B cell (primary cell): ENCODE data around the gene BRD4. TPM values are rescaled to one million over a fixed set of nuclear protein-coding genes. Genes with fewer than 3 reads are reported as not detected.
A peak's percentile ranks its signal among the peaks of the same experiment; 100 is the strongest.

ENCODE experiments used
- ATAC-seq: fragments of 200-7000 bp; cut with Tn5 transposase; one replicate; pipeline ENCODE4 v1.10.0; 2021; ENCODE audit warnings: low read depth, mild to moderate bottlenecking, moderate number of reproducible peaks, moderate library complexity
- CTCF ChIA-PET: fragments of 350-600 bp; sonication (Branson Sonifier 250); formaldehyde crosslinking; loops from one replicate; lab custom pipeline; 2021; ENCODE audit warnings: antibody characterized with exemption, inconsistent platforms; lab: Charles Lee
- POLR2A ChIA-PET: fragments of 350-600 bp; sonication (Branson Sonifier 250); formaldehyde crosslinking; loops from one replicate; lab custom pipeline; 2021; ENCODE audit warnings: antibody characterized with exemption; lab: Charles Lee
- DNase-seq: peaks from one replicate; pipeline ENCODE4 v3.0.0; 2013
- H2AFZ ChIP-seq: 2 replicates; pipeline ENCODE4 v1.6.1; 2012; ENCODE audit warnings: mild to moderate bottlenecking, low read depth, low read length; ENCODE audit not compliant: insufficient read depth, poor library complexity, severe bottlenecking
- H3K27ac ChIP-seq, 2 donors: 1 replicate in 1 of 2; 2 replicates in 1 of 2; pipeline ENCODE4 v1.5.1; 2012 to 2013; ENCODE audit warnings: low read length in 2 of 2, mild to moderate bottlenecking in 2 of 2, moderate library complexity in 1 of 2
- H3K27me3 ChIP-seq, 4 experiments: fragments of 200-600 bp in 1 of 4; sonication (generic) in 1 of 4; replicated peaks in 1 of 4; 1 replicate in 2 of 4; 2 replicates in 2 of 4; pipeline versions ENCODE4 v1.6.1 to v1.7.0; 2013 to 2016; ENCODE audit warnings: low read length in 3 of 4, mild to moderate bottlenecking in 2 of 4, mixed read lengths in 1 of 4, moderate library complexity in 1 of 4; ENCODE audit not compliant: insufficient read depth in 4 of 4, control insufficient read depth in 3 of 4; ENCODE audit errors: control extremely low read depth in 1 of 4
- H3K36me3 ChIP-seq, 2 experiments: replicated peaks in 1 of 2; 1 replicate in 1 of 2; 2 replicates in 1 of 2; pipeline versions ENCODE4 v1.6.1 to v1.7.1; 2013; ENCODE audit warnings: low read length in 1 of 2; ENCODE audit not compliant: insufficient read depth in 2 of 2, control insufficient read depth in 1 of 2; ENCODE audit errors: control extremely low read depth in 1 of 2, extremely low read depth in 1 of 2
- H3K4me1 ChIP-seq, 2 donors: fragments of 200-600 bp in 1 of 2; sonication (generic) in 1 of 2; 1 replicate in 1 of 2; 2 replicates in 1 of 2; pipeline versions ENCODE4 v1.5.1 to v1.6.1; 2013 to 2017; ENCODE audit warnings: low read length in 2 of 2; ENCODE audit not compliant: control insufficient read depth in 2 of 2, insufficient read depth in 2 of 2
- H3K4me2 ChIP-seq: replicated peaks from 2 replicates; pipeline ENCODE3; 2012; ENCODE audit warnings: mild to moderate bottlenecking, low read depth, low read length; ENCODE audit not compliant: poor library complexity, severe bottlenecking
- H3K4me3 ChIP-seq, 5 experiments: fragments of 200-600 bp in 1 of 5; sonication (generic) in 1 of 5; 1 replicate in 3 of 5; 2 replicates in 2 of 5; pipeline versions ENCODE4 v1.5.1 to v1.7.0; 2011 to 2016; ENCODE audit warnings: low read length in 4 of 5, mild to moderate bottlenecking in 4 of 5, low read depth in 2 of 5, control low read depth in 1 of 5, moderate library complexity in 1 of 5; ENCODE audit not compliant: insufficient read depth in 1 of 5; ENCODE audit errors: control extremely low read depth in 1 of 5, extremely low read depth in 1 of 5
- H3K79me2 ChIP-seq: fragments of 200-600 bp; sonication (generic); one replicate; pipeline ENCODE4 v1.6.0; 2016; ENCODE audit warnings: low read length; ENCODE audit not compliant: control insufficient read depth, insufficient read depth
- H3K9ac ChIP-seq: fragments of 200-600 bp; sonication (generic); 2 replicates; pipeline ENCODE4 v1.6.1; 2017; ENCODE audit warnings: mild to moderate bottlenecking, low read length, moderate library complexity
- H3K9me3 ChIP-seq, 3 donors: one replicate each; pipeline versions ENCODE4 v1.6.1 to v1.7.1; 2013; ENCODE audit warnings: low read length in 2 of 3; ENCODE audit not compliant: control insufficient read depth in 2 of 3, insufficient read depth in 1 of 3; ENCODE audit errors: control extremely low read depth in 1 of 3
- H4K20me1 ChIP-seq: 2 replicates; pipeline ENCODE4 v1.6.0; 2012; ENCODE audit warnings: mild to moderate bottlenecking, low read length; ENCODE audit not compliant: insufficient read depth, control insufficient read depth, poor library complexity, severe bottlenecking
- H3K27ac Mint-ChIP-seq: one replicate; pipeline ENCODE4 v1.8.0; 2021; ENCODE audit warnings: mixed read lengths
- H3K27me3 Mint-ChIP-seq: one replicate; pipeline ENCODE4 v1.8.0; 2021; ENCODE audit warnings: mixed read lengths
- H3K4me1 Mint-ChIP-seq: one replicate; pipeline ENCODE4 v1.8.0; 2021; ENCODE audit warnings: mixed read lengths
- H3K4me3 Mint-ChIP-seq: one replicate; pipeline ENCODE4 v1.8.0; 2021; ENCODE audit warnings: mixed read lengths
- H3K9me3 Mint-ChIP-seq: one replicate; pipeline ENCODE4 v1.8.0; 2022; ENCODE audit warnings: mixed read lengths; ENCODE audit not compliant: insufficient read depth
- CTCF ChIP-seq: fragments of 200-600 bp; IDR thresholded peaks from one replicate; pipeline ENCODE4 v1.8.0; 2022; ENCODE audit warnings: antibody characterized with exemption, mild to moderate bottlenecking
- EZH2 ChIP-seq: IDR thresholded peaks from 2 replicates; pipeline ENCODE4 v1.6.1; 2012; ENCODE audit warnings: borderline replicate concordance, low read depth, mild to moderate bottlenecking, moderate library complexity, low read length; ENCODE audit not compliant: insufficient read depth, poor library complexity, severe bottlenecking
- WGBS: methylation state at CpG from one replicate; pipeline ENCODE4 v1.1.5; 2013; ENCODE audit warnings: missing lambda C conversion rate; ENCODE audit not compliant: insufficient coverage; 5-methylcytosine and 5-hydroxymethylcytosine counted together
- intact Hi-C: fragments of 100-400 bp; cut with micrococcal nuclease; formaldehyde crosslinking; loops from one replicate; pipeline ENCODE4 v1.10.0; 2022
- polyA plus RNA-seq: library from polyadenylated mRNA; depleted of rRNA; stranded (reverse); fragments of >200 nt; gene quantifications from 2 replicates; pipeline ENCODE4 v1.2.3, GENCODE V29; 2012
- total RNA-seq, 2 donors: library from RNA; stranded (reverse); fragments of 120-200 nt in 1 of 2; gene quantifications; 1 replicate in 1 of 2; 2 replicates in 1 of 2; pipeline versions ENCODE4 v1.2.3 to v1.2.4, GENCODE V29; 2013 to 2022

Gene BRD4
- total and polyA plus RNA-seq, 2 donors (not counting 1 experiment from before 2014, with no cell fraction given), result 30.7 to 209 TPM

DNA sequence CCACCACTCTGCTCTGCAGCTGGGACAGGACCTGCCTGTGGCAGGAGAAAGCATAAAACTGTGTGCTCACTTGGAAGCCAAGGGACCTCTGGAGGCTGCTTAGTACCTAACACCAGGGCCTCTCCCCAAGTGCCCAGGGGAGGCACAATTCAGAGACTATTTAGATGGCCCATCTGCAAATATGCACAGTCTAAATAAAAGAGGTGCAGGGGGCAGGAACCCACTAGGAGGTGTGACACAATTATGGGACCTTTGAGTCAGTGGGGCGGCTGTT lies 67.5 kb downstream of the BRD4 start:
- Histone ChIP-seq H3K9ac (no peak overlapping the region), H4K20me1 (peaks cover 97% of the 10 kb centered on the region), H3K9me3 (no peaks in the 10 kb centered on the region), H3K4me1 (no peaks in the 10 kb centered on the region), H3K4me2 (no peak overlapping the region), H3K79me2 (peaks cover 76% of the 10 kb centered on the region), H3K27me3 (no peaks in the 10 kb centered on the region), H3K27ac (no peak overlapping the region), H3K36me3 (peaks cover 4 to 94% of the 10 kb centered on the region in 2 experiments), H3K4me3 (no peak overlapping the region), H2AFZ (no peak overlapping the region)
- Mint-ChIP-seq H3K4me3 (no peak overlapping the region), H3K27me3 (no peaks in the 10 kb centered on the region), H3K27ac (no peak overlapping the region), H3K4me1 (peaks cover 6% of the 10 kb centered on the region), H3K9me3 (no peaks in the 10 kb centered on the region)
- WGBS, result no CpG with 5 or more reads among the region's 1 CpG
- ChIA-PET CTCF (interaction anchor here (0.9 to 3.5 kb wide), 4 partner anchors 23 to 149 kb away, joined by 3 to 24 read pairs (median 6); partner anchors contain the start of gene AKAP8), POLR2A (no interaction called here)
- TF ChIP-seq EZH2, result no peak
- no peak for TF ChIP-seq CTCF
- ATAC-seq (no peak), DNase-seq (no peak)
- intact Hi-C loops, result loop anchor here (1.0 to 2.0 kb wide), 4 partner anchors 21 to 291 kb away; partner anchors contain the start of gene AKAP8

GRCh38 chr19:15264061-15264932 lies 68.0 kb downstream of the BRD4 start:
- H3K27me3 ChIP-seq, result no peaks in the 10 kb centered on the region
- H3K4me1 ChIP-seq, result no peaks in the 10 kb centered on the region
- no peak overlapping the region for H2AFZ ChIP-seq
- CTCF ChIA-PET, result interaction anchor here (0.9 to 3.5 kb wide), 7 partner anchors 24 to 155 kb away, joined by 3 to 24 read pairs (median 4); partner anchors contain the start of genes AKAP8 and AKAP8L
- peaks cover 97% of the 10 kb centered on the region for H4K20me1 ChIP-seq
- WGBS, result 94% methylated on average over 14 of the region's 28 CpGs
- H3K27ac ChIP-seq, result no peak overlapping the region
- peak; percentile 90 for TF ChIP-seq CTCF
- no peak for TF ChIP-seq EZH2
- H3K36me3 ChIP-seq, result peaks cover 4 to 94% of the 10 kb centered on the region in 2 experiments
- H3K9me3 ChIP-seq, result no peaks in the 10 kb centered on the region
- no peak overlapping the region for H3K4me2 ChIP-seq
- POLR2A ChIA-PET, result no interaction called here
- Mint-ChIP-seq H3K9me3 (no peaks in the 10 kb centered on the region), H3K27ac (no peak overlapping the region), H3K4me1 (peaks cover 2% of the 10 kb centered on the region), H3K4me3 (no peak overlapping the region), H3K27me3 (no peaks in the 10 kb centered on the region)
- ATAC-seq (peak; percentile 67), DNase-seq (peak; percentile 82)
- no peak overlapping the region for H3K9ac ChIP-seq
- no peak overlapping the region for H3K4me3 ChIP-seq
- intact Hi-C loops, result loop anchor here (1.0 to 2.0 kb wide), 4 partner anchors 22 to 292 kb away; partner anchors contain the start of gene AKAP8
- peaks cover 76% of the 10 kb centered on the region for H3K79me2 ChIP-seq
